Spleen (tissue), 13 donors: Measurements from ENCODE around the gene TMEM86A. TPM values are rescaled to one million over a fixed set of nuclear protein-coding genes. Genes with fewer than 3 reads are reported as not detected.
A peak's percentile ranks its signal among the peaks of the same experiment; 100 is the strongest.

Source experiments
- DNase-seq: peaks from one replicate; pipeline ENCODE4 v3.0.0-alpha.2; 2020
- H3K27ac ChIP-seq, 8 donors: fragments of 200-600 bp; sonication (generic) in 7 of 8; 1 replicate in 4 of 8; 2 replicates in 4 of 8; pipeline versions ENCODE4 v1.5.0 to v1.8.0; 2016 to 2021; ENCODE audit warnings: inconsistent platforms in 4 of 8, mild to moderate bottlenecking in 4 of 8, moderate library complexity in 1 of 8
- H3K27me3 ChIP-seq, 7 donors: fragments of 200-600 bp; sonication (generic) in 6 of 7; replicated peaks in 1 of 7; 1 replicate in 4 of 7; 2 replicates in 3 of 7; pipeline versions ENCODE4 v1.5.0 to v1.8.0; 2016 to 2021; ENCODE audit warnings: inconsistent platforms in 3 of 7, mild to moderate bottlenecking in 1 of 7
- H3K36me3 ChIP-seq, 6 donors: fragments of 200-600 bp; sonication (generic) in 5 of 6; 1 replicate in 4 of 6; 2 replicates in 2 of 6; pipeline versions ENCODE4 v1.5.0 to v1.8.0; 2016 to 2021; ENCODE audit warnings: inconsistent platforms in 2 of 6
- H3K4me1 ChIP-seq, 6 donors: fragments of 200-600 bp; sonication (generic) in 5 of 6; 1 replicate in 3 of 6; 2 replicates in 3 of 6; pipeline versions ENCODE4 v1.5.0 to v1.8.0; 2016 to 2021; ENCODE audit warnings: inconsistent platforms in 3 of 6
- H3K4me3 ChIP-seq, 8 donors: fragments of 200-600 bp; sonication (generic) in 7 of 8; 1 replicate in 4 of 8; 2 replicates in 4 of 8; pipeline versions ENCODE4 v1.5.0 to v1.8.0; 2016 to 2021; ENCODE audit warnings: inconsistent platforms in 4 of 8, mild to moderate bottlenecking in 4 of 8, moderate library complexity in 2 of 8
- H3K9me3 ChIP-seq, 8 donors: fragments of 200-600 bp; sonication (generic) in 7 of 8; 1 replicate in 4 of 8; 2 replicates in 4 of 8; pipeline versions ENCODE4 v1.5.0 to v1.8.0; 2016 to 2021; ENCODE audit warnings: inconsistent platforms in 4 of 8
- POLR2A ChIP-seq, 3 donors: fragments of 450-650 bp; IDR thresholded peaks; one replicate each; pipeline ENCODE4 v1.5.1; 2017; ENCODE audit warnings: antibody characterized with exemption in 3 of 3, mild to moderate bottlenecking in 1 of 3
- POLR2AphosphoS5 ChIP-seq, 3 donors: sonication (generic); formaldehyde crosslinking; IDR thresholded peaks; one replicate each; pipeline ENCODE4 v1.5.1; 2017; ENCODE audit warnings: antibody characterized with exemption in 3 of 3
- WGBS, 5 donors: extraction: QIAGEN DNeasy Blood & Tissue Kit in 3 of 5; methylation state at CpG; one replicate each; pipeline versions ENCODE4 v1.1.5 to v1.1.7; 2013 to 2018; 5-methylcytosine and 5-hydroxymethylcytosine counted together
- intact Hi-C: fragments of 100-400 bp; cut with DNase I; formaldehyde crosslinking; loops from one replicate; pipeline ENCODE4 v1.15.0; 2023; ENCODE audit warnings: low total_unique reads
- long read RNA-seq, 2 donors: transcript quantifications; one replicate each; lab custom pipeline, GENCODE V29; 2026
- polyA plus RNA-seq, 3 donors: library from polyadenylated mRNA; stranded (reverse); fragments of 200-250 nt; gene quantifications; one replicate each; pipeline ENCODE4 v1.2.1, GENCODE V29; 2013
- total RNA-seq, 7 donors: library from RNA; depleted of rRNA in 3 of 7; stranded (reverse); fragments of >200 nt in 3 of 7; fragmentation: NEBNext Ultra II Directional in 4 of 7; extraction: Animal tissue kit (Norgen Biotek cat#: 25700) in 4 of 7; gene quantifications; one replicate each; pipeline versions ENCODE4 v1.1.0 to v1.2.1, GENCODE V29; 2016 to 2021
- TF ChIP-seq, protein P1 (sequence below), 11 experiments: fragments of 200-600 bp in 7 of 11; fragments of 450-650 bp in 4 of 11; sonication (generic) in 4 of 11; IDR thresholded peaks in 8 of 11; conservative IDR thresholded peaks in 3 of 11; 1 replicate in 7 of 11; 2 replicates in 4 of 11; pipeline versions ENCODE4 v1.4.0 to v1.8.0; 2016 to 2021; ENCODE audit warnings: antibody characterized with exemption in 11 of 11, inconsistent platforms in 4 of 11, mild to moderate bottlenecking in 1 of 11
- donor health status: healthy with polysubstance abuse.
- donor health status: DM: no; HTN: no; CAD: no; lungs with moderate emphysema.
- donor health status: DM: no; HTN: no; CAD: no.
- donor health status: Bipolar disorder and iron deficiency.
- donor health status: healthy.
- donor health status: DM: no; HTN: no; CAD: no.
- donor health status: DM: yes; HTN: yes; CAD: no.

Gene TMEM86A, protein sequence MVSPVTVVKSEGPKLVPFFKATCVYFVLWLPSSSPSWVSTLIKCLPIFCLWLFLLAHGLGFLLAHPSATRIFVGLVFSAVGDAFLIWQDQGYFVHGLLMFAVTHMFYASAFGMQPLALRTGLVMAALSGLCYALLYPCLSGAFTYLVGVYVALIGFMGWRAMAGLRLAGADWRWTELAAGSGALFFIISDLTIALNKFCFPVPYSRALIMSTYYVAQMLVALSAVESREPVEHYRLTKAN
- 10 to 100 TPM in 5 of 7 donors, 1 to 10 TPM in 2; 5.1 to 25.0 (median 17.0) TPM for total RNA-seq
- 1 to 10 TPM in 2 of 3 donors, under 1 TPM in 1; 0.98 to 2.4 (median 2.0) TPM for polyA plus RNA-seq
- long read RNA-seq, donor 1, transcript TMEM86A-201 (3 exons, 3,595 nt) = major isoform, 6 of 6 reads
- long read RNA-seq, donor 1, partial matches to known transcripts = 0 of 6 reads
- long read RNA-seq, donor 1, other reads (novel, unspliced or antisense) = 0 of 6 reads
- long read RNA-seq, donor 2, partial matches to known transcripts = 0 of 4 reads
- long read RNA-seq, donor 2, other reads (novel, unspliced or antisense) = 0 of 4 reads

DNA sequence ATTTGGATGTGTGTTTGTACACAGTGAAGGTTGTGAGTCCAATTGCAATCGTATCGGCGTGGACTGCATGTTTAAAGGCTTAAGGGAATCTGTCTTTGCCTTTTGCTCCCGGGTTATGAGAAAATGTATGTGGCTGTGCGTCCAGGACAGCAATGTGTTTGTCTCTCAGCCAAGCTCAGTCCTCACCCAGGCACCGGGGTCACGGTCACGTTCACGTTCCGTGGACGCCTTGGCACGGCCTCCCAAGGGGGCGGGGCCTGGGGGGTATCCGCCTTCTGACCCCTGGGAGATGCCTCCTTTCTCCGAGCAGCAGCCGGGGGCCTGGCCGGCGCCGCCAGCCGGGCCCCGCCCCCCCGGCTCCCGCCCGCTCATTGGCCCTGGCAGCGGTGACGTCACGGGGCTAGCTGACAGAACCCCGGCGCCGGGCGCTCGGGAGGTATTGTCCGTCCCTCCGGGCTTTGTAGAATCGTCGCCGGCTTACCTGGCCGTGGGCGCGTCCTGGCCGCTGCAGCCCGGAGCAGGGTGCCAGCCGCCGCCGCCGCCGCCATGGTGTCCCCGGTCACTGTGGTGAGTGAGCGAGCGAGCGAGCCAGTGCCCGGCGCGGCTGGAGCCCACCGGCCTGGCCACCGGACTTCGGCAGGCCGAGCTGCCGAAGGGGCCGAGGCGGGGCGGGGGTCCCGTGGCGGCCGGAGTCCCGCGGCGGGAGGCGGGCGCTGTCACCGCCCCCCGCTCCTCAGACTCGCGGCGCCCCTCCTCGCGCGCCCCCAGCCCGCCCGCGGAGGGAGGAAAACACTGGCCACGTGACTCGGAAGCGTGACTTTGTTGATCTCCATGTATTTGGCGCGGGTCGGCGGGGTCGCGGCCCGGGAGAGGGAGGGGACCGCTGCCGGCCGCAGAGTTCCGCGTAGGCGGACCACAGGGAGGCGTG is at the start of gene TMEM86A:
Gene TMEM86A, plus strand, starts transcription at position 439 of the 928 bp plus-strand sequence. Its CDS starts 108 bp downstream, at position 547.
- H3K27ac ChIP-seq = peak within 1 kb of the TSS; percentile 27 to 91 (median 82)
- TF ChIP-seq POLR2A (IDR thresholded peaks at IDR 0.05) (peak in 1 of 3 donors; percentile 7), POLR2AphosphoS5 (IDR thresholded peaks at IDR 0.05) (peak; percentile 81 to 87 (median 87))
- TF ChIP-seq, protein P1, sequence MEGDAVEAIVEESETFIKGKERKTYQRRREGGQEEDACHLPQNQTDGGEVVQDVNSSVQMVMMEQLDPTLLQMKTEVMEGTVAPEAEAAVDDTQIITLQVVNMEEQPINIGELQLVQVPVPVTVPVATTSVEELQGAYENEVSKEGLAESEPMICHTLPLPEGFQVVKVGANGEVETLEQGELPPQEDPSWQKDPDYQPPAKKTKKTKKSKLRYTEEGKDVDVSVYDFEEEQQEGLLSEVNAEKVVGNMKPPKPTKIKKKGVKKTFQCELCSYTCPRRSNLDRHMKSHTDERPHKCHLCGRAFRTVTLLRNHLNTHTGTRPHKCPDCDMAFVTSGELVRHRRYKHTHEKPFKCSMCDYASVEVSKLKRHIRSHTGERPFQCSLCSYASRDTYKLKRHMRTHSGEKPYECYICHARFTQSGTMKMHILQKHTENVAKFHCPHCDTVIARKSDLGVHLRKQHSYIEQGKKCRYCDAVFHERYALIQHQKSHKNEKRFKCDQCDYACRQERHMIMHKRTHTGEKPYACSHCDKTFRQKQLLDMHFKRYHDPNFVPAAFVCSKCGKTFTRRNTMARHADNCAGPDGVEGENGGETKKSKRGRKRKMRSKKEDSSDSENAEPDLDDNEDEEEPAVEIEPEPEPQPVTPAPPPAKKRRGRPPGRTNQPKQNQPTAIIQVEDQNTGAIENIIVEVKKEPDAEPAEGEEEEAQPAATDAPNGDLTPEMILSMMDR (IDR thresholded peaks at IDR 0.05 in 8 of 11, conservative IDR thresholded peaks at IDR 0.05 in 3 of 11) = no peak
- peak; percentile 98 for DNase-seq
- H3K4me1 ChIP-seq = peaks cover 4 to 31% (median 23%) of the 10 kb centered on the region in 6 donors
- H3K27me3 ChIP-seq = peaks cover 0 to 12% (median 0%) of the 10 kb centered on the region in 7 donors
- intact Hi-C loops = loop anchor here (10.0 kb wide), 1 partner anchor 64 kb away; the partner anchor contains the start of gene SPTY2D1
- H3K9me3 ChIP-seq = no peaks in the 10 kb centered on the region
- peaks cover 0 to 20% (median 0%) of the 10 kb centered on the region in 6 donors for H3K36me3 ChIP-seq
- peak within 1 kb of the TSS; percentile 70 to 91 (median 87) for H3K4me3 ChIP-seq
- WGBS, 5 donors = 1 to 3% (median 1%) methylated on average over 32 to 98 of the region's 98 CpGs

DNA sequence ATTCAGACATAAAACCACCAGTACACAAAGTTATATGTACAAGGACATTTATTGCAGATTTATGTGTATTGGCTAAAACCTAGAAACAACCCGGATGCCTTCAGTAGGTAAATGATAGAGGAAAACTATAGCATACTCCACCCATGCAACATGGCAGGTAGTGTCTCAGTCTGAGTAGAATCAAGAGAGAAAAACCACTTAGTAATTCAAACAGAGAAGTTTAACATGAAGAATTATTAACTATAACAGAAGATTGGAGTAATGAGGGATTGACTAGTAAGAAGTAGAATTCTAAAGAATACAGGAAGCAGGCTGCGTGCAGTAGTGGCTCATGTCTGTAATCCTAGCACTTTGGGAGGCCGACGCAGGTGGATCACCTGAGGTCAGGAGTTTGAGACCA is 48.2 kb upstream of the TMEM86A start:
- intact Hi-C loops = no loop called here
- Histone ChIP-seq H3K9me3 (no peaks in the 10 kb centered on the region), H3K27me3 (no peaks in the 10 kb centered on the region), H3K4me1 (no peaks in the 10 kb centered on the region), H3K36me3 (no peaks in the 10 kb centered on the region), H3K4me3 (no peak overlapping the region), H3K27ac (no peak overlapping the region)
- TF ChIP-seq POLR2AphosphoS5 (IDR thresholded peaks at IDR 0.05) = no peak
- TF ChIP-seq, protein P1 (IDR thresholded peaks at IDR 0.05 in 8 of 11, conservative IDR thresholded peaks at IDR 0.05 in 3 of 11) = no peak
- TF ChIP-seq POLR2A (IDR thresholded peaks at IDR 0.05) = no peak
- WGBS, 5 donors = 68 to 96% (median 94%) methylated on average over 4 of the region's 4 CpGs
- no peak for DNase-seq

DNA sequence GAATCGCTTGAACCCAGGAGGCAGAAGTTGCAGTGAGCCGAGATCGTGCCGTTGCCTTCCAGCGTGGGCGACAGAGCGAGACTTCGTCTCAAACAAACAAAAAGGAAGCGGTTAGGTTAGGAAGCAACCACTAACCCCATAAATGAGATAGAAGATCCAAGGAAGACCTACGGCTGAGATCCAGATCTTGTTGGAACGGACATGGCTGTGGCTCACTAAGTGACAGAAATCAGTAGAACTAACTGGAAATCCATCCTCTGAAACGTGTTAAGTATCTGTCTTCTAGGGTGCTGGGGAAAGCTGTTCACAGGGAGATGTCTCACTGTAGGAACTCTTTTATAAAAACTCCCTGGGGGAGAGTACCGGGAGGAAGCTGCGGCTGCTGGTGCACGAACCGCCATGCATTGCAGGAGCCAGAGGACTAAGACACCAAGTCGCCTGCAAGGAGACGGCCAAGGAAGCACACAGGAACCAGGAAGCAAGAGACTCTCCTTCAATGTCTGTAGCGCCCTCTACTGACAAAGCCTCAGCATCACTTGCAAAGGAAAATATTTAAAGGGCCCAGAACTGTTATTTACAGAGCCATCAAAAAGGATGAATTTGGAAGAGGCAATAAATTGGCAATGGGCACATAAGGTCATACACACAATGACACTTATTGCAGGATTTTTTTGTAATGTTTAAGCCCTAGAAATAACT is 47.6 kb upstream of the TMEM86A start:
- peak overlapping the region in 1 of 8 donors; percentile 29 for H3K4me3 ChIP-seq
- TF ChIP-seq, protein P1 (IDR thresholded peaks at IDR 0.05 in 8 of 11, conservative IDR thresholded peaks at IDR 0.05 in 3 of 11) = peak in 9 of 11 experiments; percentile 27 to 64 (median 60)
- TF ChIP-seq POLR2A (IDR thresholded peaks at IDR 0.05) = no peak
- H3K27ac ChIP-seq = no peak overlapping the region
- H3K27me3 ChIP-seq = no peaks in the 10 kb centered on the region
- intact Hi-C loops = no loop called here
- no peak for DNase-seq
- H3K9me3 ChIP-seq = no peaks in the 10 kb centered on the region
- no peaks in the 10 kb centered on the region for H3K36me3 ChIP-seq
- H3K4me1 ChIP-seq = no peaks in the 10 kb centered on the region
- 74 to 78% (median 76%) methylated on average over 19 of the region's 19 CpGs for WGBS, 5 donors
